ENCODE measurements around the gene NFATC2. TPM values are rescaled to one million over a fixed set of nuclear protein-coding genes. Genes with fewer than 3 reads are reported as not detected.

Gene NFATC2
- total RNA-seq, 1 donor from 2014 or later = 46.0 TPM

DNA sequence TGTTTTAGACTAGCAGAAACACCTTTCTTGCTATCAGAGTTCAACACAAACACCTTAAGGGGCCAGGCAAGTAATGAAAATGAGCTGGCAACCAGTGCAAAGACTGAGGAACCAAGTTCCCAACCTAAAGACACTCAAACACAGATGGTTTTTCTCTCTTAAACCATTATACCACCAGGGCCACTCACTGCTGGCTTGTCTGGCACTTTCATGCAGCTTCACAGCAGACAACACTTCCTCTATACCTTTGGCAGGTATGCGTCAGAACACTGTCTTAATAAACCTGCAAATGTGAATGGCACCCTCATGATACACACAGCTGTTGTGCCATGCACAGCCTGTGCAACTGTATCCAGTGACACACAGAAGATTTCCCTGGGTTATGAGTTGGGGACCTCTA is 41.6 kb downstream of the NFATC2 start:
- intact Hi-C loops (cut with micrococcal nuclease) = loop anchor here (1.0 to 2.0 kb wide), 3 partner anchors 24 to 96 kb away; partner anchors contain the start of gene NFATC2
- POLR2A ChIA-PET = interaction anchor here (0.5 to 5.3 kb wide), 14 partner anchors 8 to 101 kb away, joined by 3 to 27 read pairs (median 4); partner anchors contain the start of gene NFATC2
- CTCF ChIA-PET = interaction anchor here (1.1 kb wide), 1 partner anchor 115 kb away, joined by 5 read pairs; no protein-coding TSS in a partner anchor
- DNase-seq (no peak), ATAC-seq (ENCODE audit: low read depth) (peak; percentile 11)
- no peaks in the 10 kb centered on the region for H3K9me3 Mint-ChIP-seq
- H3K27me3 Mint-ChIP-seq = no peaks in the 10 kb centered on the region
- no peak for TF ChIP-seq CTCF (IDR thresholded peaks at IDR 0.05)
- peaks cover 26% of the 10 kb centered on the region for H3K36me3 Mint-ChIP-seq (ENCODE audit: low read depth)
- H3K4me3 Mint-ChIP-seq = no peak overlapping the region
- peak overlapping the region; percentile 68 for H3K27ac Mint-ChIP-seq
- H3K4me1 Mint-ChIP-seq = peaks cover 90% of the 10 kb centered on the region

- ATAC-seq (ENCODE audit: low read depth) (peak; percentile 85), DNase-seq (no peak)
- intact Hi-C loops (cut with micrococcal nuclease) = loop anchor here (1.0 to 2.0 kb wide), 3 partner anchors 24 to 96 kb away; partner anchors contain the start of gene NFATC2
- no peak overlapping the region for H3K4me3 Mint-ChIP-seq
- H3K36me3 Mint-ChIP-seq (ENCODE audit: low read depth) = peaks cover 25% of the 10 kb centered on the region
- no peak for TF ChIP-seq CTCF (IDR thresholded peaks at IDR 0.05)
- peak overlapping the region; percentile 69 for H3K27ac Mint-ChIP-seq
- no peaks in the 10 kb centered on the region for H3K9me3 Mint-ChIP-seq
- POLR2A ChIA-PET = interaction anchor here (0.5 to 5.3 kb wide), 17 partner anchors 9 to 707 kb away, joined by 3 to 27 read pairs (median 4); partner anchors contain the start of gene NFATC2
- no peaks in the 10 kb centered on the region for H3K27me3 Mint-ChIP-seq
- CTCF ChIA-PET = interaction anchor here (0.6 to 0.9 kb wide), 3 partner anchors 12 to 114 kb away, joined by 3 read pairs; no protein-coding TSS in a partner anchor
- peaks cover 93% of the 10 kb centered on the region for H3K4me1 Mint-ChIP-seq
Observed at GRCh38 chr20:51500311-51500710, 42.2 kb downstream of the NFATC2 start.

DNA sequence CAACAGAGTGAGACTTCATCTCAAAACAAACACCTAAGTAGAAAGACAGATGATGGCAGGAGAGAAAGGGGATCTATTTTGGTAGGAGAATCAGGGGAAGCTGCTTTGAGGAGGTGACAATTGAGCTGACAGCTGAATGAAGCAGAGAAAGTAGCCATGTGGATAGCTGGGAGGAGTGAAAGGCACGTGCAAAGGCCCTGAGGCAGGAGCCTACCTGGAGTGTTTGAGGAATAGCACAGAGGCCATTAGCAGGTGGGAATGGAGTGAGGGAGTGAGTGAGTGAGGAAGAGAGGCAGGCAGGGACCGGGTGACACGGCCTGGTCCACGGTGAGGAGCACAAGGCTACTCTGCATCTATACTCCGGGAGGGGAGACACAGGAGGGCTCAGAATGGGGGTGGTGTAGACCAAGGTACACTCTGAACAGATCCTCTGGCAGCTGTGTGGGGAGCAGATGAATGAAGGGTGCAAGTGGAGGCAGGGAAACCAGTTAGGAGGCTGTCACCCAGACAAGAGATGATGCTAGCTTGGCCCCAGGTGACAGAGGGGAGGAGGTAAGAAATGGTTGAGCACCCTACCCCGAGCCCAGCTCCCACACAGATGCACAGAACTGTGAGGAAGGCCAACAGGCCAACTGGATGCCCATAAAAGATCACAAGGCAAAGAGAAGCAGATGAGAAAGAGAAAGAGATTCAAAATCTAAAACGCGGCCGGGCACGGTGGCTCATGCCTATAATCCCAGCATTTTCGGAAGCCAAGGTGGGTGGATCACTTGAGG is 43.6 kb downstream of the NFATC2 start:
- no peak overlapping the region for H3K4me3 Mint-ChIP-seq
- H3K27ac Mint-ChIP-seq = peak overlapping the region; percentile 64
- no peaks in the 10 kb centered on the region for H3K27me3 Mint-ChIP-seq
- peaks cover 23% of the 10 kb centered on the region for H3K36me3 Mint-ChIP-seq (ENCODE audit: low read depth)
- intact Hi-C loops (cut with micrococcal nuclease) = loop anchor here (1.0 kb wide), 2 partner anchors 19 to 99 kb away; no protein-coding TSS in a partner anchor
- H3K4me1 Mint-ChIP-seq = peaks cover 94% of the 10 kb centered on the region
- no peak for ATAC-seq (ENCODE audit: low read depth)
- POLR2A ChIA-PET = interaction anchor here (0.6 to 5.3 kb wide), 4 partner anchors 38 to 99 kb away, joined by 4 to 27 read pairs (median 4); no protein-coding TSS in a partner anchor
- H3K9me3 Mint-ChIP-seq = no peaks in the 10 kb centered on the region
- TF ChIP-seq CTCF (IDR thresholded peaks at IDR 0.05) = no peak
- DNase-seq = no peak
- CTCF ChIA-PET = interaction anchor here (0.9 kb wide), 1 partner anchor 112 kb away, joined by 3 read pairs; no protein-coding TSS in a partner anchor

DNA sequence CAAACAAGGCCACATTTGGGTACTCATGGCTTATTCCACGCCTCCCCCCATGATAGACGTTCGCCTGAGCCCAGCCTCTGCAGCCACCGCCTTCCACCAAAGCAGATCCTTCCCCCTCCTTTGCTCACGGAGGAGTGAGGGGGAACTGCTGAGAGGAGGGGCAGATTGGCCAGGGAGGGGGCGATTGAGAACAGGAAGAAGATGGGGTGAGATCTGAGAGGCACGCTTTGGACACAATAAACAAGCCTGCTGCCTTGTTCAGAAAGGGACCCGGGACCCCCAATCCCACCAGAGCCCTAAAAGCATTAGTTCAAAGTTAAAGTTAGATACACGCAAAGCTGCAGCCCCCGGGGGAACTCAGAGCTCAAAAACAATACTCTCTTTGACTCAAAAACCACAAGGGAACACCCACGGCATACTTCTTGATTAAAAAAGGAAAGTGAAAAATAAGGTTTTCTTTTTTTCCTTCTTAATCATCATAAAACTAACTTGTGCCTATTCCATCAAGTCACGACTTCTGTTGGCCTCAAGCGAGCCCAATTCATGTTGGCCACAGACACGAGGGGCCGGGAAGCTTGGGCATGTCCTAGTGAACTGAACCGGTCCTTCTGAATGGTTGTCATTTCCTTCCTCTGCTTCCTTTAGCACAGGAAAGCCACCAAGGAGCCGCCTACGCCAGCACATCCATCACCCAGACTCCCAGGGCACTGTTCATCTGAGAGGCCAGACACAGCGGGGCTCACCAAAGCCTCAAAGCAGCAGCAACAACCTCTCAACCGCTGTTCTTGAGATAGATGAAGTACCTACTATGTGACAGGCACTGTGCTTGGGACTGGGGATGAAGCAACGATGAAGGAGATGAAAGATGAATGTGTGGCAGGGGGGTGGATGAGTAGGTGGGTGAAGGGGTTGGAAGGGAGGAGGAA is 44.7 kb downstream of the NFATC2 start:
- peaks cover 22% of the 10 kb centered on the region for H3K36me3 Mint-ChIP-seq (ENCODE audit: low read depth)
- CTCF ChIA-PET = interaction anchor here (0.7 to 1.0 kb wide), 2 partner anchors 37 to 38 kb away, joined by 3 read pairs; no protein-coding TSS in a partner anchor
- no peak for TF ChIP-seq CTCF (IDR thresholded peaks at IDR 0.05)
- H3K27me3 Mint-ChIP-seq = no peaks in the 10 kb centered on the region
- peak overlapping the region; percentile 84 for H3K27ac Mint-ChIP-seq
- intact Hi-C loops (cut with micrococcal nuclease) = loop anchor here (1.0 kb wide), 3 partner anchors 18 to 98 kb away; no protein-coding TSS in a partner anchor
- POLR2A ChIA-PET = interaction anchor here (0.6 to 5.3 kb wide), 7 partner anchors 37 to 567 kb away, joined by 3 to 27 read pairs (median 5); partner anchors contain the start of genes ADNP and NFATC2
- ATAC-seq (ENCODE audit: low read depth) (peak; percentile 41), DNase-seq (peak; percentile 34)
- peak overlapping the region; percentile 75 for H3K4me3 Mint-ChIP-seq
- H3K9me3 Mint-ChIP-seq = no peaks in the 10 kb centered on the region
- H3K4me1 Mint-ChIP-seq = peaks cover 95% of the 10 kb centered on the region
